Esophagus muscularis mucosa (tissue), 4 donors: ENCODE results near the gene POLD1. TPM values are rescaled to one million over a fixed set of nuclear protein-coding genes. Genes with fewer than 3 reads are reported as not detected.

Experiments used
- DNase-seq: peaks from one replicate; pipeline ENCODE4 v3.0.0-alpha.2; 2017; ENCODE audit errors: extremely low spot score
- H3K27ac ChIP-seq, 4 donors: fragments of 200-600 bp; sonication (generic); replicated peaks in 1 of 4; 1 replicate in 3 of 4; 2 replicates in 1 of 4; pipeline ENCODE4 v1.5.1; 2016 to 2019; ENCODE audit warnings: mild to moderate bottlenecking in 1 of 4
- H3K27me3 ChIP-seq, 4 donors: fragments of 200-600 bp; sonication (generic); one replicate each; pipeline versions ENCODE4 v1.5.1 to v1.6.0; 2016 to 2019
- H3K36me3 ChIP-seq, 4 donors: fragments of 200-600 bp; sonication (generic); one replicate each; pipeline ENCODE4 v1.5.1; 2016 to 2019
- H3K4me1 ChIP-seq, 4 donors: fragments of 200-600 bp; sonication (generic); one replicate each; pipeline ENCODE4 v1.5.1; 2016 to 2019
- H3K4me3 ChIP-seq, 4 donors: fragments of 200-600 bp; sonication (generic); 1 replicate in 2 of 4; 2 replicates in 2 of 4; pipeline ENCODE4 v1.5.1; 2016 to 2019; ENCODE audit warnings: mild to moderate bottlenecking in 4 of 4, moderate library complexity in 1 of 4
- H3K9me3 ChIP-seq, 4 donors: fragments of 200-600 bp; sonication (generic); 1 replicate in 3 of 4; 2 replicates in 1 of 4; pipeline ENCODE4 v1.5.1; 2016 to 2019
- CTCF ChIP-seq, 3 experiments: fragments of 200-600 bp in 2 of 3; fragments of 450-650 bp in 1 of 3; sonication (generic) in 2 of 3; IDR thresholded peaks; one replicate each; pipeline ENCODE4 v1.5.1; 2017 to 2019; ENCODE audit warnings: antibody characterized with exemption in 3 of 3, mild to moderate bottlenecking in 2 of 3, moderate library complexity in 1 of 3
- EP300 ChIP-seq: sonication (generic); formaldehyde crosslinking; IDR thresholded peaks from one replicate; pipeline ENCODE4 v1.6.1; 2017; ENCODE audit warnings: antibody characterized with exemption
- POLR2A ChIP-seq: fragments of 450-650 bp; IDR thresholded peaks from one replicate; pipeline ENCODE4 v1.6.1; 2017; ENCODE audit warnings: antibody characterized with exemption, moderate library complexity, mild to moderate bottlenecking, low read depth
- POLR2AphosphoS5 ChIP-seq, 2 donors: sonication (generic); formaldehyde crosslinking; IDR thresholded peaks; one replicate each; pipeline ENCODE4 v1.6.1; 2017; ENCODE audit warnings: antibody characterized with exemption in 2 of 2
- WGBS: methylation state at CpG from one replicate; pipeline ENCODE4 v1.1.5; 2018; 5-methylcytosine and 5-hydroxymethylcytosine counted together
- intact Hi-C: fragments of 100-400 bp; cut with DNase I; formaldehyde crosslinking; loops from one replicate; pipeline ENCODE4 v1.15.1; 2023
- total RNA-seq, 4 donors: library from RNA; depleted of rRNA; stranded (reverse); fragments of >200 nt; gene quantifications; one replicate each; pipeline versions ENCODE4 v1.1.0 to v1.2.1, GENCODE V29; 2016

Gene POLD1
- total RNA-seq, 4 donors from 2014 or later: 8.8 to 18.0 (median 11.6) TPM

DNA sequence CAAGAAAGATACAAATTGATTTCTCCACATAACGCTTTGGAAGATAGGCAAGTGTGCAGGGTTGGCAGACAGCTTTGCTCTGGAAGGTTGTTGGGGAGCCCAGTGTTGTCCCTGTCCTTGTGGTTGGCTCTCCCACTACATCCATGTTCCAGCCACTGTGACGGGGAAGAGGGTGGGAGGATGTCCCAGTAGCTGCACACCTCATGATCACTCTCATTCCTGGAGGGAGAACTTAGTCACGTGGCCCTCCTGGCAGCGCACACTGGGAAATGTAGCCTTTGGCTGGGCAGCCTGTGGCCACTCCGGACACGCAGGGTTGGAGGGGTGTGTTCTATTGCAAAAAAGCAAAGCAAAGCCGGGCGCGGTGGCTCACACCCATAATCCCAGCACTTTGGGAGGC is 9.9 kb downstream of the POLD1 start:
- Histone ChIP-seq H3K27me3 (no peaks in the 10 kb centered on the region), H3K36me3 (peaks cover 0 to 14% (median 10%) of the 10 kb centered on the region in 4 donors), H3K9me3 (no peaks in the 10 kb centered on the region), H3K4me1 (no peaks in the 10 kb centered on the region), H3K27ac (no peak overlapping the region), H3K4me3 (no peak overlapping the region)
- no peak for TF ChIP-seq POLR2AphosphoS5 (IDR thresholded peaks at IDR 0.05)
- no peak for TF ChIP-seq CTCF (IDR thresholded peaks at IDR 0.05)
- TF ChIP-seq EP300: no peak
- TF ChIP-seq POLR2A: no peak
- intact Hi-C loops: no loop called here
- DNase-seq: no peak
- WGBS: 95% methylated on average over 7 of the region's 9 CpGs

- Histone ChIP-seq H3K9me3 (no peaks in the 10 kb centered on the region), H3K4me3 (no peak overlapping the region), H3K27me3 (no peaks in the 10 kb centered on the region), H3K36me3 (peaks cover 0 to 34% (median 25%) of the 10 kb centered on the region in 4 donors), H3K27ac (no peak overlapping the region), H3K4me1 (no peaks in the 10 kb centered on the region)
- DNase-seq: no peak
- no peak for TF ChIP-seq EP300
- no peak for TF ChIP-seq POLR2AphosphoS5 (IDR thresholded peaks at IDR 0.05)
- no peak for TF ChIP-seq POLR2A
- no peak for TF ChIP-seq CTCF (IDR thresholded peaks at IDR 0.05)
- intact Hi-C loops: no loop called here
- 91% methylated on average over 13 of the region's 13 CpGs for WGBS
Observed at GRCh38 chr19:50398675-50399367, 14.7 kb downstream of the POLD1 start.

GRCh38 chr19:50399368-50399745 is 15.2 kb downstream of the POLD1 start:
- peaks cover 0 to 33% (median 28%) of the 10 kb centered on the region in 4 donors for H3K36me3 ChIP-seq
- H3K9me3 ChIP-seq: no peaks in the 10 kb centered on the region
- intact Hi-C loops: no loop called here
- no peak overlapping the region for H3K4me3 ChIP-seq
- WGBS: 98% methylated on average over 8 of the region's 10 CpGs
- DNase-seq: no peak
- no peak for TF ChIP-seq POLR2AphosphoS5 (IDR thresholded peaks at IDR 0.05)
- no peak for TF ChIP-seq CTCF (IDR thresholded peaks at IDR 0.05)
- no peak for TF ChIP-seq EP300
- no peak for TF ChIP-seq POLR2A
- H3K27ac ChIP-seq: no peak overlapping the region
- H3K4me1 ChIP-seq: no peaks in the 10 kb centered on the region
- no peaks in the 10 kb centered on the region for H3K27me3 ChIP-seq

- Histone ChIP-seq H3K4me3 (no peak overlapping the region), H3K36me3 (peaks cover 0 to 49% (median 40%) of the 10 kb centered on the region in 4 donors), H3K27ac (no peak overlapping the region), H3K27me3 (no peaks in the 10 kb centered on the region), H3K9me3 (no peaks in the 10 kb centered on the region), H3K4me1 (no peaks in the 10 kb centered on the region)
- WGBS: 96% methylated on average over 41 of the region's 48 CpGs
- DNase-seq: no peak
- TF ChIP-seq CTCF (IDR thresholded peaks at IDR 0.05) (no peak), EP300 (no peak), POLR2AphosphoS5 (IDR thresholded peaks at IDR 0.05) (no peak), POLR2A (no peak)
- intact Hi-C loops: no loop called here
Observed at GRCh38 chr19:50401605-50402450, 17.7 kb downstream of the POLD1 start.
